PC-3 (cell line): ENCODE data around the gene PEX11B. TPM values are rescaled to one million over a fixed set of nuclear protein-coding genes. Genes with fewer than 3 reads are reported as not detected.

Experiments used
- ATAC-seq: fragments of 200-7000 bp; cut with Tn5 transposase; 2 replicates; pipeline ENCODE4 v1.9.1; 2020; ENCODE audit warnings: mild to moderate bottlenecking, moderate library complexity
- BruUV-seq: library from RNA; stranded (reverse); fragments of 400-500 nt; replicated peaks from 2 replicates; lab custom pipeline; 2021; lab: Mats Ljungman, UMichigan
- CTCF ChIA-PET: fragments of 300-600 bp; sonication (Branson Sonifier 250); formaldehyde crosslinking; loops from one replicate; lab custom pipeline; 2022; ENCODE audit warnings: antibody characterized with exemption; lab: Charles Lee
- POLR2A ChIA-PET: fragments of 300-600 bp; sonication (Branson Sonifier 250); formaldehyde crosslinking; loops from one replicate; lab custom pipeline; 2022; ENCODE audit warnings: antibody characterized with exemption; ENCODE audit not compliant: unreplicated experiment; lab: Charles Lee
- DNase-seq: peaks from one replicate; pipeline ENCODE4 v3.0.0-alpha.2; 2015
- H2AFZ ChIP-seq: fragments of 300-600 bp; sonication (generic); 2 replicates; pipeline ENCODE4 v1.6.0; 2016; ENCODE audit warnings: antibody characterized with exemption, low read length
- H3F3A ChIP-seq: fragments of 300-600 bp; sonication (generic); one replicate; pipeline ENCODE4 v1.6.0; 2017; ENCODE audit warnings: antibody characterized with exemption, low read length, control low read depth, mild to moderate bottlenecking; ENCODE audit not compliant: unreplicated experiment
- H3K27ac ChIP-seq: fragments of 300-600 bp; sonication (generic); 2 replicates; pipeline ENCODE4 v1.5.1; 2016; ENCODE audit warnings: mild to moderate bottlenecking, low read length
- H3K27me3 ChIP-seq: fragments of 300-600 bp; sonication (generic); 2 replicates; pipeline ENCODE4 v1.6.1; 2016; ENCODE audit warnings: low read length, mixed read lengths
- H3K36me3 ChIP-seq: fragments of 300-600 bp; sonication (generic); 2 replicates; pipeline ENCODE4 v1.6.1; 2016; ENCODE audit warnings: low read depth, mixed run types, low read length, mixed read lengths
- H3K4me1 ChIP-seq: fragments of 300-600 bp; sonication (generic); 2 replicates; pipeline ENCODE4 v1.5.1; 2016; ENCODE audit warnings: low read length; ENCODE audit not compliant: insufficient read depth
- H3K4me2 ChIP-seq: fragments of 300-600 bp; sonication (generic); 2 replicates; pipeline ENCODE4 v1.6.0; 2016; ENCODE audit warnings: low read length
- H3K4me3 ChIP-seq: fragments of 300-600 bp; sonication (generic); 2 replicates; pipeline ENCODE4 v1.5.1; 2016; ENCODE audit warnings: mild to moderate bottlenecking, low read length, mixed read lengths
- H3K79me2 ChIP-seq: fragments of 300-600 bp; sonication (generic); 2 replicates; pipeline ENCODE4 v1.6.1; 2017; ENCODE audit warnings: low read length, mixed read lengths
- H3K9ac ChIP-seq: fragments of 300-600 bp; sonication (generic); 2 replicates; pipeline ENCODE4 v1.6.0; 2016; ENCODE audit warnings: mild to moderate bottlenecking, low read length
- H3K9me2 ChIP-seq: fragments of 300-600 bp; sonication (generic); replicated peaks from 2 replicates; pipeline ENCODE4 v1.6.1; 2016; ENCODE audit warnings: mixed run types, low read length, mixed read lengths
- H3K9me3 ChIP-seq: fragments of 300-600 bp; sonication (generic); 2 replicates; pipeline ENCODE4 v1.6.1; 2016; ENCODE audit warnings: low read length, mixed read lengths
- H4K20me1 ChIP-seq: fragments of 300-600 bp; sonication (generic); 2 replicates; pipeline ENCODE4 v1.6.1; 2016; ENCODE audit warnings: low read length, mixed read lengths
- EZH2 ChIP-seq: fragments of 300-600 bp; sonication (generic); IDR thresholded peaks from one replicate; pipeline ENCODE4 v1.6.1; 2017; ENCODE audit warnings: antibody characterized with exemption, mild to moderate bottlenecking, low read length; ENCODE audit not compliant: unreplicated experiment
- EZH2phosphoT487 ChIP-seq: fragments of 300-600 bp; sonication (generic); IDR thresholded peaks from 2 replicates; pipeline ENCODE4 v1.6.1; 2018; ENCODE audit warnings: mild to moderate bottlenecking, antibody characterized with exemption, low read length, borderline replicate concordance
- intact Hi-C: fragments of 100-400 bp; cut with micrococcal nuclease; formaldehyde crosslinking; loops from 2 replicates; pipeline ENCODE4 v1.9.0; 2023
- total RNA-seq: library from RNA; depleted of rRNA; stranded (reverse); fragments of >200 nt; gene quantifications from 2 replicates; pipeline ENCODE4 v1.2.3, GENCODE V29; 2014
- TF ChIP-seq, protein P1 (sequence below): fragments of 300-600 bp; sonication (generic); conservative IDR thresholded peaks from 2 replicates; pipeline ENCODE4 v1.5.1; 2017; ENCODE audit warnings: antibody characterized with exemption, low read depth, mild to moderate bottlenecking, low read length

Gene PEX11B
- total RNA-seq, 1 experiment from 2014 or later: 27.4 TPM

DNA sequence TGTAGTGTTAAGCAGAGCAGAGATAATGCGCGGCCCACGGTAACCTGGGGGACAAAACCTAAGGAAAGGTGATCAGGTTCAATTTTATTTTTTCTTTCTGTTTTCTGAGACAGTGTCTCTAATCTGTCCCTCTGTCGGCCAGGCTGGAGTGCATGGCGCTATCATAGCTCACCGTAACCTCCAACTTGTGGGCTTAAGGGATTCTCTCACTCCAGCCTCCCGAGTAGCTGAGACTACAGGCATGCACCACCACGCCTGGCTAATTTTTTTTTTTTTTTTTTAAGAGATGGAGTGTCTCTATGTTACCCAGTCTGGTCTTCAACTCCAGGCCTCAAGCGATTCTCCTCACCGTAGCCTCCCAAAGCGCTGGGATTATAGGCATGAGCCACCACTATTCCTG lies 32.1 kb downstream of the PEX11B start:
- Histone ChIP-seq H3K27ac (no peak overlapping the region), H4K20me1 (no peaks in the 10 kb centered on the region), H3K36me3 (no peaks in the 10 kb centered on the region), H3K4me2 (peak overlapping the region; percentile 96), H3F3A (peaks cover 7% of the 10 kb centered on the region), H3K79me2 (no peaks in the 10 kb centered on the region), H3K27me3 (no peaks in the 10 kb centered on the region), H3K9ac (no peak overlapping the region), H3K4me3 (peak overlapping the region; percentile 75), H3K4me1 (peaks cover 37% of the 10 kb centered on the region), H3K9me3 (no peaks in the 10 kb centered on the region), H3K9me2 (no peaks in the 10 kb centered on the region), H2AFZ (peak overlapping the region; percentile 90)
- POLR2A ChIA-PET: no interaction called here
- DNase-seq (no peak), ATAC-seq (no peak; the same call in 1 of the 2 replicates)
- BruUV-seq: no TSS peak
- intact Hi-C loops: no loop called here
- CTCF ChIA-PET: no interaction called here
- TF ChIP-seq, protein P1, sequence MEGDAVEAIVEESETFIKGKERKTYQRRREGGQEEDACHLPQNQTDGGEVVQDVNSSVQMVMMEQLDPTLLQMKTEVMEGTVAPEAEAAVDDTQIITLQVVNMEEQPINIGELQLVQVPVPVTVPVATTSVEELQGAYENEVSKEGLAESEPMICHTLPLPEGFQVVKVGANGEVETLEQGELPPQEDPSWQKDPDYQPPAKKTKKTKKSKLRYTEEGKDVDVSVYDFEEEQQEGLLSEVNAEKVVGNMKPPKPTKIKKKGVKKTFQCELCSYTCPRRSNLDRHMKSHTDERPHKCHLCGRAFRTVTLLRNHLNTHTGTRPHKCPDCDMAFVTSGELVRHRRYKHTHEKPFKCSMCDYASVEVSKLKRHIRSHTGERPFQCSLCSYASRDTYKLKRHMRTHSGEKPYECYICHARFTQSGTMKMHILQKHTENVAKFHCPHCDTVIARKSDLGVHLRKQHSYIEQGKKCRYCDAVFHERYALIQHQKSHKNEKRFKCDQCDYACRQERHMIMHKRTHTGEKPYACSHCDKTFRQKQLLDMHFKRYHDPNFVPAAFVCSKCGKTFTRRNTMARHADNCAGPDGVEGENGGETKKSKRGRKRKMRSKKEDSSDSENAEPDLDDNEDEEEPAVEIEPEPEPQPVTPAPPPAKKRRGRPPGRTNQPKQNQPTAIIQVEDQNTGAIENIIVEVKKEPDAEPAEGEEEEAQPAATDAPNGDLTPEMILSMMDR: no peak

DNA sequence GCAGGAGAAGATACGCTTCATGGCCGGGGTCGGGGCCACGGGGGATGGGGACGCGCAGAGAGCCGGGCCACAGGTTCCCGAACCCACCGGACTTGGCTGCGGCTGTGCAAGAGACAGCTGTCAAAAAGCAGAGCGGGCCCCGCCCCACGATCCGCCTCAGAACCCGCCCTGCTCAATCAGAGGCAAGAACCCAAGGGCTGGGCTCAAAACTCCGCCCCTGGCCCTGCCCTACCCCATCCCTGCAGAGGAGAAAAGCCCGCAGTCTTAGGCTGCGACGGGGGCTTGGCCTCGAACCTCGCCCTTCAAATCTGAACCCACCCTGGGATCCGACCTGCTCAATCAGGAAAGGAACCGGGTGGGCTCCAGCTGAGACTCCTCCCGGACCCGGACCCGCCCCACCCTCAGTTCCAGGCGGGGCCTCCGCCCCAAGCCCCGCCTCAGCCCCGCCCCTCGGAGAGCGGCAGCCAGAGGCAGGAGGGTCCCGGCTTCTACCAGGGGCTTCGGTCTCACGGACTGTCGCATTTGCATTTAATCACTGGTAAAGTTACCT lies 32.7 kb downstream of the PEX11B start, which contains the start of gene ANKRD35:
Gene ANKRD35, minus strand, starts transcription at position 129 of the 550 bp plus-strand sequence. Its CDS starts 108 bp downstream, at position 21.
- ATAC-seq: peak; percentile 99
- peak within 1 kb of the TSS; percentile 75 for H3K4me3 ChIP-seq
- no peak within 1 kb of the TSS for H3K9ac ChIP-seq
- CTCF ChIA-PET: interaction anchor here (0.6 kb wide), 1 partner anchor 22 kb away, joined by 6 read pairs; no protein-coding TSS in a partner anchor
- H3K27ac ChIP-seq: no peak within 1 kb of the TSS
- H4K20me1 ChIP-seq: no peaks in the 10 kb centered on the region
- POLR2A ChIA-PET: interaction anchor here (0.6 kb wide), 1 partner anchor 41 kb away, joined by 3 read pairs; no protein-coding TSS in a partner anchor
- peak within 1 kb of the TSS; percentile 90 for H2AFZ ChIP-seq
- H3K4me1 ChIP-seq: peaks cover 31% of the 10 kb centered on the region
- no peaks in the 10 kb centered on the region for H3K79me2 ChIP-seq
- no peaks in the 10 kb centered on the region for H3K9me3 ChIP-seq
- TF ChIP-seq, protein P1: no peak
- no peak for TF ChIP-seq EZH2
- peak within 1 kb of the TSS; percentile 96 for H3K4me2 ChIP-seq
- no peaks in the 10 kb centered on the region for H3K27me3 ChIP-seq
- BruUV-seq: no TSS peak
- DNase-seq: peak; percentile 84
- H3K9me2 ChIP-seq: no peaks in the 10 kb centered on the region
- peaks cover 4% of the 10 kb centered on the region for H3F3A ChIP-seq
- intact Hi-C loops: no loop called here
- H3K36me3 ChIP-seq: no peaks in the 10 kb centered on the region

DNA sequence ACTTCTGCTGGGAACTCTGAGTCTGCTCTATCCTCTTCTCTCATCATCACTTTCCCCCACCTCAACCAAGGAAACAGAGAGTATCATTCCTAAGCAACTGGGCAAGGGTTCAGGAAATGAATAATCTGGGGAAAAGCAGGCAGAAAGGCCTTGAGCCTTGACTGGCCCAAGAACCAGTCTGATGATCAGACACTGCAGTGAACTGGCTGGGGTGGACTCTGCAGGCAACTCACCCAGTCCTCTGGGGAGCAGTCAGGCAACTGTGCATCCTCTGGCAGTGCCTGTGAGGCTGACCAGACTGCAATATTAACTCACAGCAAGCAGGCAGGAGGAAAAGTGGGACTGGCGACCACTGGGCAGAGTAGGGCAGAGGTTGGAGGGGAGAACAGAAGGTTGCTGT lies 33.8 kb downstream of the PEX11B start:
- Histone ChIP-seq H3K9ac (no peak overlapping the region), H3K4me2 (no peak overlapping the region), H3K79me2 (no peaks in the 10 kb centered on the region), H3K9me3 (no peaks in the 10 kb centered on the region), H3K27ac (no peak overlapping the region), H3K4me1 (peaks cover 20% of the 10 kb centered on the region), H3K36me3 (no peaks in the 10 kb centered on the region), H3K4me3 (no peak overlapping the region), H4K20me1 (no peaks in the 10 kb centered on the region), H2AFZ (no peak overlapping the region), H3F3A (no peaks in the 10 kb centered on the region), H3K27me3 (no peaks in the 10 kb centered on the region), H3K9me2 (no peaks in the 10 kb centered on the region)
- DNase-seq: no peak
- POLR2A ChIA-PET: no interaction called here
- intact Hi-C loops: no loop called here
- CTCF ChIA-PET: no interaction called here
- no TSS peak for BruUV-seq
- no peak for ATAC-seq
- no peak for TF ChIP-seq EZH2
- TF ChIP-seq, protein P1: no peak
- no peak for TF ChIP-seq EZH2phosphoT487
